HG02642 (cell line): ENCODE results near the gene IGFBP7.
"Not testable (repeated sequence)": the region's sequence is repeated elsewhere in the genome, so short reads cannot be mapped to it uniquely, and the experiment has no call there.

Source experiments
- ATAC-seq: cut with Tn5 transposase; IDR thresholded peaks from one replicate; pipeline ENCODE4 v1.9.1; 2021; ENCODE audit warnings: mild to moderate bottlenecking; ENCODE audit not compliant: unreplicated experiment, poor library complexity

Gene IGFBP7

DNA sequence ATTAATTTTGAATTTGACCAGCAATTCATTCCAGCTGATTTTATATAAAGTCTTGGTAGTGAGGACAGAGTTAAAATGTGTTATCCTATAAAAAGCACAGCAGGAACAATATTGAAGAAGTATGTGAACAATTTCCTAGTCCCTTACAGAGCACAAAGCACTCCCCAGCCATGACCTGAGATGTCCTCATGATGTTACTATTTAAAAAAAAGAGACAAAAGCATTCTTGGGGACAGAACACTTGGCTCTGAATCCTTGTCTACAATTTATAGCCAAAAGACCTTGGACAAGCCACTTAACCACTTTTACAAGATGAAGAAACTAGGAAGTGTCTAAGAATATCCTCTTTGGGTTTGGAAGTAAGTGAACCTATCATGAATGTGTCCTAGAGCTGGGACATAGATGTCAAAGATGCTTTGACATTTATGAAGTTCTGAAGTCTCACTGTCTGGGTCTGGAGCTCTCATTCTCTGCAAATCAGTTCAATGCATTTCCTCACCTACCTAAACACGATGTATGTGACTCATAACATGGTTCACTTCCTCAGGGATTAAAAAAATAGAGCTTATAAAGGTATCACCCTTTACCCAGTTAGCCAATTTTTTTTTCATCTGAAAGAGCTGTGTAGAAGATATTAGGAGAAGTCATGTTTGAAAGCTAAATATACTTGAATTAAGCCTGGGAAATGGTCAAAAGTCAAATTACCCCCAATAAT lies 61.4 kb downstream of the IGFBP7 start:
- no peak for ATAC-seq

- not testable (repeated sequence) for ATAC-seq
These were observed 63.1 kb downstream of the IGFBP7 start for GRCh38 chr4:57047046-57047445.

GRCh38 chr4:57044996-57045395 lies 65.2 kb downstream of the IGFBP7 start:
- ATAC-seq, result no peak

- ATAC-seq, result no peak
These were observed 65.9 kb downstream of the IGFBP7 start for GRCh38 chr4:57044279-57044678.

- ATAC-seq, result no peak
These were observed 66.6 kb downstream of the IGFBP7 start for GRCh38 chr4:57043347-57044251.

DNA sequence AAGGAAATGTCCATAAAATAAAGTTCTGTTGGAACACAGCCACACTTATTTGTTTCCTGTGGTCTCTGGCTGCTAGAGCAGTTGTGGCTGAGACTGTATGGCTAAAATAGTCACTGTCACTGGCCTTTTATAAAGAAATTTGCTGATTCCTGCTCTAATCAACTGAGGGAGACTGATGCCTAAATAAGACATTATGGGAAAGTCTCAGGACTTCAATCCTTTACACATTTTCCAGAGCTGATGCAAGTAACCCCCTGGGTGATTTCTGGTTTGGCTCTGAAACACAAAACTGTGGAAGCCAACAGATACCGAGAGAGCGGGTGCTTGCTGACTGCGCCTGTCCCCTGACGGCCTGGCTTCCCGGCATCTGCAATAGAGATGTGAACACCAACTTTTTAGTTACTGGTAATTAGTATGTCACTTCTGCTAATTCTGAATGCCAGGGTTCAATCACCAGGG lies 67.4 kb downstream of the IGFBP7 start:
- ATAC-seq, result no peak

- no peak for ATAC-seq
These were observed 69.2 kb downstream of the IGFBP7 start for GRCh38 chr4:57041020-57041419.

GRCh38 chr4:57040510-57040909 lies 69.7 kb downstream of the IGFBP7 start:
- ATAC-seq, result no peak

DNA sequence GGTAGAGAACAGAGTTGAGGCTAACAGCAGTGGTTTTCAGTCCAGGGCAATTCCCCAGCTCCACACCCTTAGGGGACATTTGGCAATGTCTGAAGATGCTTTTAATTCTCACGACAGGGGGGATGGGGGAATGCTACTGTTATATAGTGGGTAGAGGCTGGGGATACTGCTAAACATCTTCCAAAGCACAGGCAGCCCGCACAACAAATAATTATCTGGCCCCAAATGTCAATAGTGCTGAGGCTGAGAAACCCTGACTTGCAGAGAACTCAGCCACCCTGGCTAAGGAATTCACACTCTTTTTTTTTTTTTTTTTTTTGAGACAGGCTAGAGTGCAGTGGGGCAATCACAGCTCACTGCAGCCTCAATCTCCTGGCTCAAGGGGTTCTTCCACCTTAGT lies 70.8 kb downstream of the IGFBP7 start:
- no peak for ATAC-seq

DNA sequence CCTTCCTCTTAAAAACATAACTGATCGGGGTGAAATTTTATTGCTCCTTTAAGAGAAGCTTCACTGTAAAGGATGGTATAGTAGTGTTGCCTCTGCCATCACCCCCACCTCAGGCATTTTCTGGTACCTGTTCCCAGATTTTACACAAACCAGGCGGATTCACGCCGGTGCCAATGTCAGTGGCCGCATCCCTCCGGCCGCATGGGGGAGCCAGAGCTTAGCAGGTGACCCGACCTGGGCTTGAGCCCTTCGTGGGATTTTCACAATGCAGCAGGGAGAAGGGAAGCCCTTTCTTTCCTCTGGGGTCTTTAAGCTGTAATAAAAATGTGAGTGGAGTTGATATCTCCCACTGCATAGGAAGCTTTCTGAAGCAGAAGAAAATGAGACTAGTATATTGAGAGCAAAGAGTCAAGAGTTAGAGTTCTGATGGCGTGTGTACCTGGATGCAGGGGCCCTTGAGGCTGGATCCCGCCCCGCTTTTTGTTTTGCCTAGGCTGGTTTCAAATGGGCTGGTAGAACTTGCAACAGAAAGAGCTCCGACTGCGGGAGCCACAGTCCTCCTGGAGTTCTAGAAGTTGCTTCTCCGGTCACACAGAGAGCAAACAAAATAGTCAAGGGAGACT lies 72.1 kb downstream of the IGFBP7 start:
- peak; percentile 70 for ATAC-seq

GRCh38 chr4:57034520-57034919 lies 75.7 kb downstream of the IGFBP7 start:
- ATAC-seq, result no peak

- no peak for ATAC-seq
These were observed 87.1 kb downstream of the IGFBP7 start for GRCh38 chr4:57023104-57023503.

GRCh38 chr4:57020467-57021101 lies 89.6 kb downstream of the IGFBP7 start:
- ATAC-seq, result no peak

- ATAC-seq, result no peak
These were observed 91.2 kb downstream of the IGFBP7 start for GRCh38 chr4:57018980-57019379.

GRCh38 chr4:57013543-57014120 lies 96.6 kb downstream of the IGFBP7 start:
- no peak for ATAC-seq

DNA sequence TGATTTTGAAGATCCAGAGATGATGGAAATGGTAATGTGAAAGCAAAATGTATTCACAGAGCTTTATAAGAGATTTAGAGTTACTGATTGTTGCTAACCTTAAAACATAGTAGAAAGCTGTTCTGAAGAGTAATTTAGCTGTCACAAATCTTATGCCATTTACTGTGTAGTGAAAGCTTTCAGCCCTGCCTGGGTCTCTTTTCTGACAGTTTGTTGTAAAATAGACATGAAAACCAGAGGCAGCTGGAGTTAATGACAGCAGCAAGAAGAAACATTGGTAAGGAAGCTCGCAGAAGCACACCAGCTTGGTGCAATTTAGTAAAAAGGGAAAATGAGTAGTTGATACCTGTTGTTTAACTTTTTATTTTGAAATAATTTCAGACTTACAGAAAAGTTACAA lies 110.4 kb downstream of the IGFBP7 start:
- ATAC-seq, result no peak

DNA sequence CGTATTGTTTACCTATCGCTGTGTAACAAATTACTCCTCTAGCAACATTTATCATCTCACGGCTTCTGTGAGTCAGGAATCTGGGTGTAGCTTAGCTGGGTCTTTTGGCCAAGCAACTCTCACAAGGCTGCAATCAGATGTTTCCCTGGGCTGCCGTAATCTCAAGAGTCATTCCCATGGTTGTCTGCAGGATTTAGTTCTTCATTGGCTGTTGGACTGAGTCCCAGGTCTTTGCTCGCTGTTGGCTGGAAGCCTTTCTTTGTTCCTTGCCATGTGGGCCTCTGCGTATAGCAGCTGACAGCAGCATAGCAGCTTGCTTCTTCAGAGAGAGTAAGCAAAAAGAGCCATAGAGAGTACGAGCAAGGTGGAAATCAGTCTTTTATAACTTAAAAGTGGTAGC lies 114.7 kb downstream of the IGFBP7 start:
- ATAC-seq, result no peak

GRCh38 chr4:56990109-56990905 lies 119.9 kb downstream of the IGFBP7 start:
- no peak for ATAC-seq

GRCh38 chr4:56986952-56987351 lies 123.2 kb downstream of the IGFBP7 start:
- ATAC-seq, result no peak
